SK-N-SH (cell line): ENCODE measurements around the gene NUMB. TPM values are rescaled to one million over a fixed set of nuclear protein-coding genes. Genes with fewer than 3 reads are reported as not detected.
A peak's percentile ranks its signal among the peaks of the same experiment; 100 is the strongest.

Experiments
- CTCF ChIA-PET: fragments of 300-600, 350-600 bp; formaldehyde crosslinking; extraction: SDS; loops from one replicate; lab custom pipeline; 2021; lab: Yijun Ruan, JAX
- POLR2A ChIA-PET: fragments of 350-600 bp; sonication (Branson Sonifier 250); formaldehyde crosslinking; extraction: SDS; loops from one replicate; lab custom pipeline; 2020; ENCODE audit warnings: antibody characterized with exemption, inconsistent platforms; lab: Yijun Ruan, JAX
- DNase-seq: peaks from one replicate; pipeline ENCODE4 v3.0.0; 2012
- H2AFZ ChIP-seq: fragments of 200-600 bp; sonication (generic); 2 replicates; pipeline ENCODE4 v1.8.1; 2016; ENCODE audit warnings: antibody characterized with exemption, mild to moderate bottlenecking, low read depth
- H3F3A ChIP-seq: fragments of 200-600 bp; sonication (generic); replicated peaks from 2 replicates; pipeline ENCODE3; 2016; ENCODE audit warnings: antibody characterized with exemption, mild to moderate bottlenecking; ENCODE audit not compliant: insufficient read depth
- H3K27ac ChIP-seq, 2 experiments: fragments of 200-500 bp in 1 of 2; fragments of 200-600 bp in 1 of 2; sonication (Bioruptor generic) in 1 of 2; sonication (generic), shearing (Covaris generic) in 1 of 2; 2 replicates each; pipeline versions ENCODE4 v1.5.1 to v1.6.1; 2014 to 2016; ENCODE audit warnings: low read depth in 2 of 2, inconsistent platforms in 1 of 2, low read length in 1 of 2, mild to moderate bottlenecking in 1 of 2, mixed read lengths in 1 of 2
- H3K27me3 ChIP-seq: fragments of 200-600 bp; sonication (generic), shearing (Covaris generic); 2 replicates; pipeline ENCODE4 v1.6.1; 2016; ENCODE audit warnings: mixed run types; ENCODE audit not compliant: insufficient read depth
- H3K36me3 ChIP-seq, 2 experiments: fragments of 200-500 bp in 1 of 2; fragments of 200-600 bp in 1 of 2; sonication (Bioruptor generic) in 1 of 2; sonication (generic) in 1 of 2; replicated peaks in 1 of 2; 2 replicates each; pipeline versions ENCODE3 to v1.5.1; 2014 to 2016; ENCODE audit warnings: low read length in 1 of 2, mild to moderate bottlenecking in 1 of 2; ENCODE audit not compliant: insufficient read depth in 2 of 2, control insufficient read depth in 1 of 2
- H3K4me1 ChIP-seq, 2 experiments: fragments of 200-500 bp in 1 of 2; fragments of 200-600 bp in 1 of 2; sonication (Bioruptor generic) in 1 of 2; sonication (generic), shearing (Covaris generic) in 1 of 2; 2 replicates each; pipeline versions ENCODE4 v1.5.1 to v1.6.1; 2014 to 2016; ENCODE audit warnings: low read depth in 1 of 2, low read length in 1 of 2, mixed run types in 1 of 2; ENCODE audit not compliant: insufficient read depth in 2 of 2, control insufficient read depth in 1 of 2
- H3K4me2 ChIP-seq: fragments of 200-600 bp; sonication (generic), shearing (Covaris generic); 2 replicates; pipeline ENCODE4 v1.6.1; 2017; ENCODE audit warnings: mixed run types
- H3K4me3 ChIP-seq, 2 experiments: fragments of 200-500 bp in 1 of 2; fragments of 200-600 bp in 1 of 2; sonication (Bioruptor generic) in 1 of 2; sonication (generic), shearing (Covaris generic) in 1 of 2; 2 replicates each; pipeline versions ENCODE4 v1.5.1 to v1.8.1; 2014 to 2016; ENCODE audit warnings: low read depth in 2 of 2, inconsistent platforms in 1 of 2, low read length in 1 of 2, mild to moderate bottlenecking in 1 of 2, mixed read lengths in 1 of 2, moderate library complexity in 1 of 2
- H3K79me2 ChIP-seq: fragments of 200-600 bp; sonication (generic); 2 replicates; pipeline ENCODE4 v1.8.1; 2017; ENCODE audit warnings: mild to moderate bottlenecking; ENCODE audit not compliant: insufficient read depth
- H3K9ac ChIP-seq: fragments of 200-600 bp; sonication (generic); 2 replicates; pipeline ENCODE4 v1.6.1; 2017; ENCODE audit warnings: mixed run types
- H3K9me2 ChIP-seq: fragments of 200-600 bp; sonication (generic); 2 replicates; pipeline ENCODE4 v1.6.1; 2017; ENCODE audit warnings: mixed run types
- H3K9me3 ChIP-seq: fragments of 200-600 bp; sonication (generic); 2 replicates; pipeline ENCODE4 v1.6.1; 2017; ENCODE audit warnings: mixed run types, mild to moderate bottlenecking, moderate library complexity
- H4K20me1 ChIP-seq: fragments of 200-600 bp; sonication (generic); 2 replicates; pipeline ENCODE4 v1.6.1; 2017; ENCODE audit warnings: mild to moderate bottlenecking, mixed run types; ENCODE audit not compliant: insufficient read depth
- EP300 ChIP-seq, 2 experiments: IDR thresholded peaks; 2 replicates each; pipeline versions ENCODE4 v1.4.0 to v1.6.1; 2012; ENCODE audit warnings: borderline replicate concordance in 1 of 2, low read depth in 1 of 2, low read length in 1 of 2
- EZH2phosphoT487 ChIP-seq: fragments of 200-600 bp; sonication (generic); IDR thresholded peaks from 2 replicates; pipeline ENCODE4 v1.6.1; 2017; ENCODE audit warnings: low read depth, mixed run types, mild to moderate bottlenecking, antibody characterized with exemption, moderate library complexity, borderline replicate concordance
- GATA2 ChIP-seq: sonication (generic); formaldehyde crosslinking; IDR thresholded peaks from 2 replicates; pipeline ENCODE4 v1.5.0; 2020; ENCODE audit warnings: mild to moderate bottlenecking, missing genetic modification reagents
- MXI1 ChIP-seq: IDR thresholded peaks from 2 replicates; pipeline ENCODE4 v1.6.1; 2012; ENCODE audit warnings: mild to moderate bottlenecking, low read depth, low read length, improper control_type of control experiment
- NFIC ChIP-seq: IDR thresholded peaks from 2 replicates; pipeline ENCODE4 v1.4.0; 2012; ENCODE audit warnings: borderline replicate concordance
- POLR2AphosphoS5 ChIP-seq: IDR thresholded peaks from 2 replicates; pipeline ENCODE4 v1.6.1; 2012; ENCODE audit warnings: low read depth, low read length
- RCOR1 ChIP-seq: fragments of 150-350 bp; IDR thresholded peaks from 2 replicates; pipeline ENCODE4 v1.6.1; 2017; ENCODE audit warnings: antibody characterized with exemption, low read length
- RXRA ChIP-seq: IDR thresholded peaks from 2 replicates; pipeline ENCODE4 v1.4.0; 2012; ENCODE audit warnings: low read depth, mild to moderate bottlenecking, borderline replicate concordance
- SIN3A ChIP-seq: IDR thresholded peaks from 2 replicates; pipeline ENCODE4 v1.6.1; 2012; ENCODE audit warnings: low read depth, mild to moderate bottlenecking, low read length, moderate library complexity, borderline replicate concordance
- SMC3 ChIP-seq: IDR thresholded peaks from 2 replicates; pipeline ENCODE4 v1.6.1; 2012; ENCODE audit warnings: low read depth, low read length, improper control_type of control experiment
- TCF12 ChIP-seq: IDR thresholded peaks from 2 replicates; pipeline ENCODE4 v1.4.0; 2012
- YY1 ChIP-seq: IDR thresholded peaks from 2 replicates; pipeline ENCODE4 v1.4.0; 2012; ENCODE audit warnings: low read depth, mild to moderate bottlenecking
- WGBS: methylation state at CpG from one replicate; pipeline ENCODE4 v1.1.6; 2017; ENCODE audit warnings: low lambda C conversion rate; 5-methylcytosine and 5-hydroxymethylcytosine counted together
- polyA plus RNA-seq, 3 experiments: library from polyadenylated mRNA; depleted of rRNA; stranded (reverse); fragments of >200 nt; gene quantifications; 2 replicates each; pipeline ENCODE4 v1.2.3, GENCODE V29; 2012
- TF ChIP-seq, protein P1 (sequence below): fragments of 150-350 bp; IDR thresholded peaks from 2 replicates; pipeline ENCODE4 v1.6.1; 2016; ENCODE audit warnings: mild to moderate bottlenecking, low read depth, low read length

Gene NUMB
- polyA plus RNA-seq, 1 of the 3 experiments (the other 2 are of a cell fraction): 58.4 TPM

DNA sequence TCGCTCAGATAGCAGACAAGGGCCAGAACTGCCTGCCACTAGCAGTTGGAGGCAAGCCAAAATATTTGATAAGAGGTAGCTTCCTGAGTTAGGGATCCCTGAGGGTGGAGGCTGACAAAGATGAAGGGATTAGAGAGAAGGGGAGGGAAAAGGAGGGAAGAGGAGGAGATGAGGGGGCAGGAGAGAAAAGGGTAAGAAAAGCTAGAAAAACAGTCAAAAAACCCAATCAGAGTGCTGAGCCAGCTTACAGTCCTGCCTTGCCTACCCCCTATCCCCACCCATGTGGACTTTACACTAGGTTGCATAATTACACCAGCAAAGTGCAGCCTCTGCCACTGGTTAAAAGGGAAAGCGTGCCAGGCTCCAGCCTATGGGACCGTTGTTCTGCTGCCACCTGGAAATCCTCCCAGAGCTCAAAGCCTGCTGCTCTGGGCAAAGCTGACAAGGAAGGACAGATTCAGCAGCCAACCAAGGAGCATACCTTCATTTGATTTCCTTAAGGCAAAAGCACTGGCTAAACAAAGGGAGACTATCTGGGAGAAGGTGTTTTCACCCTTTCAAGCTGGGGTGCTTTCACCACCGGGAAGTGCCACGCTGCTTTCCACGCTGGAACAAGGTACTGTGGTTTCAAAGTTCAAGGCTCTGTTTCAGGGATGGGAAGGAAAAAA is 3.8 kb upstream of the NUMB start:
- H3K9me2 ChIP-seq: no peaks in the 10 kb centered on the region
- DNase-seq: peak; percentile 62
- H3K36me3 ChIP-seq: no peaks in the 10 kb centered on the region
- peak overlapping the region; percentile 9 to 41; a peak in 3 of 4 replicates for H3K4me3 ChIP-seq
- no peaks in the 10 kb centered on the region; the same call in 1 of the 2 replicates for H4K20me1 ChIP-seq
- peak overlapping the region; percentile 64 for H3K4me2 ChIP-seq
- ChIA-PET CTCF (interaction anchor here (0.6 to 4.6 kb wide), 9 partner anchors 10 to 914 kb away, joined by 3 to 41 read pairs (median 5); no protein-coding TSS in a partner anchor), POLR2A (interaction anchor here (0.5 to 2.3 kb wide), 15 partner anchors 9 to 1162 kb away, joined by 3 to 11 read pairs (median 3); partner anchors contain the start of genes RBM25 and RIOX1)
- H3K9ac ChIP-seq: peak overlapping the region; percentile 27; the same call in 1 of the 2 replicates
- peaks cover 32 to 49% of the 10 kb centered on the region in 2 experiments for H3K4me1 ChIP-seq
- H3K27ac ChIP-seq: peak overlapping the region; percentile 78 to 99
- WGBS: 10% methylated on average over 6 of the region's 6 CpGs
- peak overlapping the region; percentile 52; the same call in 1 of the 2 replicates for H2AFZ ChIP-seq
- peaks cover 35% of the 10 kb centered on the region for H3F3A ChIP-seq
- peaks cover 12% of the 10 kb centered on the region for H3K79me2 ChIP-seq
- no peaks in the 10 kb centered on the region for H3K27me3 ChIP-seq
- TF ChIP-seq RXRA (no peak), POLR2AphosphoS5 (peak; percentile 32; the same call in 1 of the 2 replicates), TCF12 (0 out of 2 replicates have a peak, but pooled peaks have one; percentile 2), GATA2 (peak; percentile 81), MXI1 (peak; percentile 76; the same call in 1 of the 2 replicates), EZH2phosphoT487 (no peak), SIN3A (no peak), RCOR1 (no peak), NFIC (peak; percentile 49; the same call in 1 of the 2 replicates)
- TF ChIP-seq, protein P1, sequence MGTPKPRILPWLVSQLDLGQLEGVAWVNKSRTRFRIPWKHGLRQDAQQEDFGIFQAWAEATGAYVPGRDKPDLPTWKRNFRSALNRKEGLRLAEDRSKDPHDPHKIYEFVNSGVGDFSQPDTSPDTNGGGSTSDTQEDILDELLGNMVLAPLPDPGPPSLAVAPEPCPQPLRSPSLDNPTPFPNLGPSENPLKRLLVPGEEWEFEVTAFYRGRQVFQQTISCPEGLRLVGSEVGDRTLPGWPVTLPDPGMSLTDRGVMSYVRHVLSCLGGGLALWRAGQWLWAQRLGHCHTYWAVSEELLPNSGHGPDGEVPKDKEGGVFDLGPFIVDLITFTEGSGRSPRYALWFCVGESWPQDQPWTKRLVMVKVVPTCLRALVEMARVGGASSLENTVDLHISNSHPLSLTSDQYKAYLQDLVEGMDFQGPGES: no peak
- no peaks in the 10 kb centered on the region for H3K9me3 ChIP-seq

DNA sequence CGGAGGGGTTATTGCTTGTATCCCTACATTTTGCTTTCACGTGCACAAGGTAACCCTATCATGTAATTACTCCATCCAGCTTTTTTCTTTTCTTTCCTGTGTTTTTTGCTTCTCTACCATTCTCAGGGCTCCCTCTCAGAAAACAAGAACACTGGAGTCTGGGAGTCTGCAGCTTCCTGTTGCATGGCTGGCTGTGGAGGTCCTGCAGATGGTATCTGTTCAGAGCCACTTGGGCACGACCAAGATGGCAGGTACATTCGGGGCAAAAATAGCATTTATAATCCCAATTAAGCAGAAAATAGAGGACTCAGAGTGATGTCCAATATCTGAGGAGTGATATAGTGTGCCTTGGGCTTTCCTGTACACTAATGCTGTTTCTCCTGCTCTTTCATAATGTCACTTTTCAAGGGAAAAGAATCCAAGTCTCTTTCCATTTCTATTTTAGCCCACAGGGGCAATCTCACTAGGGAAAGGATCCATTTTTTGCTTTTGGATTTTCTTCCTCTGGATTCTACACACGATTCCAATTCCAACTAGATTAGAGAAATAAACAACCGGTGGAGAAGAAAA is 3.2 kb upstream of the NUMB start:
- Histone ChIP-seq H3K27ac (peak overlapping the region; percentile 78 to 99), H3K4me2 (peak overlapping the region; percentile 64), H3K9me3 (no peaks in the 10 kb centered on the region), H2AFZ (peak overlapping the region; percentile 52; the same call in 1 of the 2 replicates), H4K20me1 (peaks cover 2% of the 10 kb centered on the region; the same call in 1 of the 2 replicates), H3K27me3 (no peaks in the 10 kb centered on the region), H3K4me3 (peak overlapping the region; percentile 9 to 41; a peak in 3 of 4 replicates), H3K36me3 (no peaks in the 10 kb centered on the region), H3F3A (peaks cover 35% of the 10 kb centered on the region), H3K9me2 (no peaks in the 10 kb centered on the region), H3K9ac (peak overlapping the region; percentile 16; the same call in 1 of the 2 replicates), H3K79me2 (peaks cover 18% of the 10 kb centered on the region), H3K4me1 (peaks cover 36 to 51% of the 10 kb centered on the region in 2 experiments)
- ChIA-PET POLR2A (interaction anchor here (0.5 to 2.3 kb wide), 15 partner anchors 10 to 1163 kb away, joined by 3 to 11 read pairs (median 3); partner anchors contain the start of genes RBM25 and RIOX1), CTCF (interaction anchor here (0.6 to 4.6 kb wide), 7 partner anchors 11 to 913 kb away, joined by 3 to 41 read pairs (median 11); no protein-coding TSS in a partner anchor)
- 18% methylated on average over 6 of the region's 6 CpGs for WGBS
- TF ChIP-seq YY1 (0 out of 2 replicates have a peak, but pooled peaks have one; percentile 18), SMC3 (no peak), TCF12 (0 out of 2 replicates have a peak, but pooled peaks have one; percentile 1), EP300 (IDR thresholded peaks at IDR 0.05; ENCODE audit: borderline replicate concordance in 1 of 2, low read depth in 1 of 2, low read length in 1 of 2) (peak in 1 of 2 experiments; percentile 26; a peak in 1 of 4 replicates)
- no peak for DNase-seq
